HG02763 (cell line): ENCODE data around the gene TXNDC16.
"Not testable (repeated sequence)": the region's sequence is repeated elsewhere in the genome, so short reads cannot be mapped to it uniquely, and the experiment has no call there.

Experiments used
- ATAC-seq: cut with Tn5 transposase; IDR thresholded peaks from one replicate; pipeline ENCODE4 v1.9.1; 2021; ENCODE audit warnings: mild to moderate bottlenecking, moderate library complexity; ENCODE audit not compliant: unreplicated experiment

Gene TXNDC16

DNA sequence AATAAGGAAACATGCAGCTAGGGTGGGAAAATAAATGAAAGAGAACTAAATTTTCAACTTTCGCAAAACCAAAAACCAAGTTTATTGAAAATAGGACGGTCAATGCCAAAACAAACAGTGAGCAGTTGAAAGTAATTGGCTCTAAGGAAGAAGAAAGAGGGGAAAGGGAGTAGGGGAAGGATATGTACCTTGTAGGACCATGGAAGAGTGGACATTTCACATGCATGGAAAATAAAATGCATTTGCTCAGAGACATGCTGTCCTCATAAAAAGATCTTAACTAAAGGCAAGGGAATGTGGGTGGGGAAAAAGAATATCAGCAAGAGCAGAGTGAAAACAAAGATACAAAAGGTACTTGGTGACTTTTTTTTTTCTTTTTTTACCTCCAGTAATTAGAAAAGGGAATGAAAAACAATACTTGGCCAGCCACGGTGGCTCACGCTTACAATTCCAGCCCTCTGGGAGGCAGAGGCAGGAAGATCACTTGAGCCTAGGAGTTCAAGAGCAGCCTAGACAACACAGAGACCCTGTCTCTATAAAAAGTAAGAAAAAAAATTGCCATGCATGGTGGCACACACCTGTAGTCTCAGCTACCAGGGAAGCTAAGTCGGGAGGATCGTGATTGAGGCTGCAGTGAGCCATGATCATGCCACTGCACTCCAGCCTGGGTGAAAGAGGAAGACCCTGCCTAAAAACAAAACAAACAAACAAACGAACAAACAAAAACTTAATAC lies 6.6 kb downstream of the TXNDC16 start:
- no peak for ATAC-seq

DNA sequence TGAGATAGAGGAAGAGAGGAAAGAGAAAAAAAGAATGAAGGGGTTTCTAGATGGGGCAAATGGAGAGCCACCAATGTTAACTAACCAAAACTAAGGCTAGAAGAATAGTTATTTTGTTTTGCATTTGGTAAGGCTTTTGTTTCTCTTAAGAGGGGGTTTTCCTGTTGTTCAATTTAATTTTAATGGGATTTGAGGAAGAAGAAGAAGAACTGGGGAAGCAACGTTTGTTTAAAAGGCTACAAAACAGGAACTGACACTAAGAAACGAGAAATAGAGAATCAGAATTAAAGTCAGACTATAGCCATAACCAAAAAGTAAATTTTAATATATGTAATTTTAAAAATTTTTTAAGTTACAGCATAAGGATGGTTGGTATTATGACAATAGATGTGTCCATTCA lies 13.7 kb downstream of the TXNDC16 start:
- ATAC-seq: no peak

DNA sequence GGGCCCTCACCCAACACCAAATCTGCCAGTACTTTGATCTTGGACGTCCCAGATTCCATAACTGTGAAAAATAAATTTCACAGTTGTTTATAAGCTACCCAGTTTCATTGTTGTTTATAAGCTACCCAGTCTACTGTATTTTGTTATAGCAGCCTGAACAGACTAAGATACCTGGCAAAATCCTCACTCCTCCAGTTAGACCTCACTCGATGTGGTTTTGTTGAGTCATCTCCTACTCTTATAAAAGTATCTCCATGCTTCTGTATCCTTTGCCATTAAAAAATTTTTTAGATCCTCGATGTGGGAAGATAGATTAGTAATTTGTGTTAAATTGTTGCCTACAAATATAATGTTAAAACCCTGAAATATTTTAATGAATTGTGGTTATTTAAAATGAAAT lies 16.0 kb downstream of the TXNDC16 start:
- no peak for ATAC-seq

DNA sequence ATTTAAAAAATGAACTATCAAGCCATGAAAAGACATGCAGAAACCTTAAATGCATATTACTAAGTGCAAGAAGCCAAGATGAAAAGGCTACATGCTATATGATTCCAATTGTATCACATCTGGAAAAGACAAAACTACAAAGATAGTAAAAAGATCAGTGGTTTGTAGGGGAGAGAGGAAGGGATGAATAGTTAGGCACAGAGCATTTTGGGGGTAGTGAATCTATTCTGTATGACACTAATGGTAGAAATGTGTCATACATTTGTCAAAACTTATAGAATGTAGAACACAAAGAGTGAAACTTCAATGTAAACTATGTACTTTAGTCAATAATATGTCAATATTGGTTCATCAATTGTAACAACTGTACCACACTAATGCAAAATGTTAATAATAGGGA lies 20.8 kb downstream of the TXNDC16 start:
- no peak for ATAC-seq

DNA sequence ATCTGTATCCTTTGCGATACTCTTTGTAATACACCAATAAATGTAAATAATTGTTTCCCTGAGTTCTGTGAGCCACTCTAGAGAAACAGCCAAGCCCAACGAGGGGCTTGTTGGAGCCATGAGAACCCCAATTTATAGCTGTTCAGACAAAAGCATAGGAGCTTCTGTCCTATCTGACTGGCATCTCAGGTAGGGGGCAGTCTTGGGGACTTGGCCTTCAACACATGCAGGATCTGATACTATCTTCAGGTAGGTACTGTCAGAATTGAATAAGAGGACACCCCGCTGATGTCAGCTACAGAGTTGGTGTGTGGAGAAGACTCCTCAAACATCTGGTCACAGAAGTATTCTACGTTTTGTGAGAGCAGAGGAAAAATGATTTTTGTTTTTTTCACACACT lies 25.3 kb downstream of the TXNDC16 start:
- ATAC-seq: no peak

DNA sequence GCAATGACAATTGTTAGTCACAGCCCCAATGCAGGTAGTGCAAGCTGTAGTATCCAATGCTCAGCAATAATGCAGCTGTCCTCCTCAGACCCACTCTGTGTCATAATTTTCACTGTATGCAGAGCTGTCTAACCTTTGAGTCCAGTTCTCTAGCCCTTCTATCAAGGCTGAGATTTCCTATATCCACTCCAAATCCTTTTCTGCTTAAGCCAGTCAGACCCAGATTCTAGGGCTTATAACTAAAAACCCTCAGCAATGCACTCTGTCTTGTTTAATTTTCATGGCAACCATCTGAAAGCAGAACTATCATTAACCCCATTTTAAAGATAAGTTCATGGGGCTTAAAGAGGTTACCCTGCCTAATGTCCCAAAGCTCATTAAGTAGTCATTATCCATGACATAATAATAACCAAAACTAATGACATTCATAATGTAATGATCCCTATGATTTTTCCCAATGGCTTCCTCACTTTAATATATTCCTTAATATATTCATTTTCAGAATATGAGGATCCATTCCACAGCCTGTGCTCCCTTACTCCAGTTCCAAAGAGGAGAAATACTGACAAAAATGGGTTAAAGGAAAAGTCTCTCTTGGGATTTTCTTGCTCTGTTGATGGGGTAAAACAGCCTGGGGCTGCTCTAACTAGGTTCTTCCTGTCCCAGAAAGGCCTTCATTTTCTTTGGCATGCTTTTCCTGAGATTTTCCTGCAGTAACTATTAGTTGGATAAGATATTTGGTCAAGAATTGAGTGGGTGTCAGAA lies 29.5 kb downstream of the TXNDC16 start:
- ATAC-seq: no peak

DNA sequence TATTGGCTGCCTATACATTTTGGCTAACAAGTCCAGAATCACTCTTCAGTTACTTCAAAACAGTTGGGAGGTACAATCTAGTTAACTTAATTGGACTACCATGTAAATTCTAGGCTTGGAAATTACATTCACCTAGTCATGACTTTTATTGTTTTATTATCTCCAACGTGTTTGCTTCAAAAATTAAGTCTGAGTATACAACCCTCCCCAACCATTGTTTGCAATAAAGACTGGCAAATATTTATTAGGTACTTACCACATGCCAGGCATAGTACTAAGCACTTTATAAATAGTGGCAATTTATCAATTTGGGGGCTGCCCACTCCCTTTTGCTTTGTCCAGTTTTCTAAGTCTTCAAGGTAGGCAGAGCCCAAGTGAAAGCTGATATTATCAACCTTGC lies 30.3 kb downstream of the TXNDC16 start:
- no peak for ATAC-seq

DNA sequence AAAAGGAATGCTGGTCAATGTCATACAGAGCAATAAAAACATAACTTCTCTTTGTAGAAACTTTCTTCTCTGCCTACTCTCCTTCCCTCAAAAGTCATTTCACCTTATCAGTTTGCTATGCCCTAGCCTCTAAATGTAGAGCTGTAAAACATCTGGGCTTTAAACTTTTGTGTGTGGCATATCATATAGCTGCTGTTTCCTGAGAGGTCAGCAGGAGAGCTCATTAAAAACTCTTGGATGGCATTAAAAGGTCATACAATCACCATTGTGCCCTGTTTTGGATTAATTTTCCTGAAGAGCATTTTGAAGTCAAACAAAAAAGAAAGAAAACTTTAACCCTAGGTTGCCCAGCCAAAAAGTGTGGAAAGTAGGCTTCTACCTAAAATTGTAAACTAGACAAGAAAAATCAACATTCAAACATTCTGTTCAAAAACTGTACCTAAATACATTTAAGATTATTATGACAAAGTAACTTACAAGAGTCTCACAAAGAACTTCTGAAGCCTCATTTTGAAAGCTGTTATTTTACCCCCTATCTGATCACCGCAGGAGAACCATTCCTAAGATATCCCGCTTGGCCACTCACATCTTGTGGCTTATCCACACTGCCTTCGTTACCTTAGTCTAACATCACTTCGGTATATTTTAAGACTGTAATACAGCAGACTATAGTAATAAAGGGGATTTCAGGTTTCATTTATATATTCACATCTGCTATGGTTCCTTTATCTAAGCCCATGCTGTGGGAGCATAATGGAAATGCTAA lies 38.1 kb downstream of the TXNDC16 start:
- ATAC-seq: no peak

DNA sequence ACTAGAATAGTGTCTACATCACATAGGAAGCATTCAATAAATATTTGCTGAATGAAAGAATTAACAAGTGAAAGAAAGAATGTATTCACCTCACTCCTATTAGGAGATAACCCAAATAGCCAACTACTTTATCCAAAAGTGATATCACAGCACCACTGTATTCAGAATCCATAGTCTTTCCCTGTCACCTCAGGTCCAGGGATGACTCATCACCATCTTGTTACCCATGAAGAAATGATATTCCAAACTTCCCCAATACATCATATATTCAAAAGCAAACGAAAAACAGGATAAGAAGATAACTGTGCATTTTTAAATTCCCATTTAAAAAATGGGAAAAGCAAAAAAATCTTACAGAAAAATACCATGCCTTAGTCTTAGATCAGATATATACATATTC lies 39.1 kb downstream of the TXNDC16 start:
- ATAC-seq: no peak

DNA sequence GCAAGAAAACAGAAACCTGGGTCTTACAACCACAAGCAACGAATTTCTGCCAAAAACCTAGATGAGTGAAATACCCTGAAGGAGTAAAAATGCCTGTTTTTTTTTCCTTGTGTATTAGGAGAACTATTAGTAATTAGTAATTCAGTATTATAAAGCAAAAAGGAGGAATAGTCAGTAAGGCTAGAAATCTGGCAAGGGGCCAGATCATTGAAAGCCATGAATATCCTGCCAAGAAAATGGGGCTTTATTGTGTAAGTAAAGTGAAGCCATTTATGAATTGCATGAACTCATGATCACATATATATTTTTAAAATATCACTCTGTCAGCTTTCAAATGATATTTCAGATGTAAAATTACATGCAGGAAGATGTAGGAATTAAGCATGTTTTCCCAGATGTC lies 57.9 kb downstream of the TXNDC16 start:
- no peak for ATAC-seq

DNA sequence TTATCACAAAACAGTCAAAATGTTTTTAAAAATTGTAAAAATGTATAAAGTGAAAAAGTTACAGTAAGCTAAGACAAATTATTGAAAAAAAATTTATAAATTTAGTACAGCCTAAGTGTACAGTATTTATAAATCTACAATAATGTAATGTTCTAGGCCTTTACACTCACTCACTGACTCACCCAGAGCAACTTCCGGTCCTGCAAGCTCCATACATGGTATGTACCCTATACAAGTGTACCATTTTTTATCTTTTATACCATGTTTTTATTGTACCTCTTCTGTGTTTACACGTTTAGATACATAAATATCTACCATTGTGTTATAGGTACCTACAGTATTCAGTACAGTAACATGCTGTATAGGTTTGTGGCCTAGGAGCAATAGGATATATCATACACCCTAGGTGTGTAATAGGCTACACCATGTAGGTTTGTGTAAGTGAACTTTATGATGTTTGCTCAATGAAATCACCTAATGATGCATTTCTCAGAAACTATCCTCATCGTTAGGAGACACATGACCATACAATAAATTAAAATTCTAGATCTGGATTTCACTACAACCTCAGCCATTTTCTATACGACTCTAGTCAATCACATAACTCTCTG lies 66.8 kb downstream of the TXNDC16 start:
- no peak for ATAC-seq

DNA sequence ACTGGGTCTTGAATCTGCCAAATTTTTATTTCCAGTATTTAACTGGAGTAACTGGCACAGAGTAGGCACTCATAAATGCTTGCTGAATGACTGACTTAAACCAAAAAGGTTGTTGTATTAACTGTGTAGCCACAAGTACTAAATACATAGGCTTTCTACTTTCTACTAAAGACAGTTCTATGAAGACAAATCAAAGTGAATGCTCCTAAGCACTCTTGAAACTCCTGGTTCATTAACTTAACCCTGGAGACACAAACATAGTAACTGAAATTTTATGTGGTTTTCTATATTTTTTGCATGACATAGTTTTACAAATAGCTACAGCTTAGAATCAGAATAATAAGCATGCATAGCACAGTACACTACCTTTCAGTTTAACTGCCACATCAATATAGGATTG lies 70.4 kb downstream of the TXNDC16 start:
- ATAC-seq: no peak

DNA sequence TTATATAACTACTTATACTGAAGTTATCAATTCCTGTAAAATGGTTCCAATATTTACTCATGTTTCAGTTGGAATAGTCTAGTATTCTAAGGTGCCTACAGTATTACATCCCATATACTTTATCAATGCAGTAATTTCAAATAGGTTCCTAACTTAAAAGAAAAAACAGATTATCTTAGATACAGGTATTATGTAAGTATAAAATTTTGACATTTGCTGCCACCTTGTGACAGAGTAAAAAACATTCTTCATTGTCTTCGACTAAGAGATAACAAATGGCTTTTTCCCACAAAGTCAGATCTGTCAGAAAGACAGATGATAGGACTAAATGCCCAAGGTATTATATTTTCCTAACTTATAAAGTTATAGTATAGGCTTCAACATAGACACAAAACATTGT lies 78.7 kb downstream of the TXNDC16 start:
- no peak for ATAC-seq

DNA sequence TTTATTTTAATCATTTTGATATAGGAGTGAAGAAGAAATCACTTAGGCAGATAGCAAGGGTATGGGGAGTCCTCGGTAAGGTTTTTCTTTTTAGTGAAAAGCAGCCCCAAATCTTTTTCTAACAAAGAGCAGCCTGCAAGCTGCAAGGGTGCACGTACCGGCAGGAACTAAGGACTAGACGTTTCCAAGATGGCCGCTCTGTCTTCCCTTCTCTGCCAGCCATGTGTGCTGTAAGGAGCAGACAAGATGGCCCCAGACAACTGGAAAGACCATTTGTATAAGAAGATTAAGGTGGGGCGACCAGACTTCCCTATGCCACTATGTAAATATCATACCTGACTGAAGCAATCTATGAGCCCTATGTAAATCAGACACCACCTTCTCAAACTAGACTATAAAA lies 79.6 kb downstream of the TXNDC16 start:
- no peak for ATAC-seq

DNA sequence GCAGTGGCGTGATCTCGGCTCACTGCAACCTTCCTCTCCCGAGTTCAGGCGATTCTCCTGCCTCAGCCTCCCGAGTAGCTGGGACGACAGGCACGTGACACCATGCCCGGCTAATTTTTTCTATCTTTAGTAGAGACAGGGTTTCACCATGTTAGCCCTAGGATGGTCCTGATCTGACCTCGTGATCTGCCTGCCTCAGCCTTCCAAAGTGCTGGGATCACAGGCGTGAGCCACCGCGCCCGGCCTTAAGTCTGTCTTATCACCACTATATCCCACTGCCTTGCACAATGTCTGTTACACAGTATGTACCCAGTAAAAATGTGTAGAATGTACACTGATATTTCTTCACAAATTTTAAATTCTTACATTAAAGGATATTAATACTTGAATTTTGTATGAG lies 80.1 kb downstream of the TXNDC16 start:
- ATAC-seq: not testable (repeated sequence)

DNA sequence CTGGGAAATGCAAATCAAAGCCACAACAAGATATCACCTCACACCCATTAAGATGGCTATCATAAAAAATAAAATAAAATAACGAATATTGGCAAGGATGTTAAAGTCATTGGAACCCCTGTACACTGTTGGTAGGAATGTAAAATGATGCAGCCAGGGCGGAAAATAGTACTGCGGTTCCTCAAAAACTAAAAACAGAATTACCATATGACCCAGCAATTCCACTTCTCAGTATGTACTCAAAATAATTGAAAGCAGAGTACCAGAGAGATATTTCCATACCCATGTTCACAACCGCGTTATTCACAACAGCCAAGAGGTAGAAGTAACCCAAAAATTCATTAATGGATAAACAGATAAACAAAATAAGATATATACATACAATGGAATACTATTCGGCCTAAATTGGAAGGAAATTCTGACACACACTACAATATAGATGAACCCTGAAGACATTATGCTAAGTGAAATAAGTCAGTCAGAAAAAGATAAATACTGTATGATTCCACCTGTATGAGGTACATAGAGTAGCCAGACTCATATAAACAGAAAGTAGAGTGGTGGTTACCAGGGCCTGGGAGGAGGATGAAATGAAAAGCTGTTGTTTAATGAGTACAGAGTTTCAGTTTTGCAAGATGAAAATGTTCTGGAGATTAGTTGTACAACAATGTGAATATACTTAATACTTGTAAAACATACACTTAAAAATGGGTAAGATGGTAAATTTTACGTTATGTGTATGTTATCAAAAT lies 84.6 kb downstream of the TXNDC16 start:
- no peak for ATAC-seq

DNA sequence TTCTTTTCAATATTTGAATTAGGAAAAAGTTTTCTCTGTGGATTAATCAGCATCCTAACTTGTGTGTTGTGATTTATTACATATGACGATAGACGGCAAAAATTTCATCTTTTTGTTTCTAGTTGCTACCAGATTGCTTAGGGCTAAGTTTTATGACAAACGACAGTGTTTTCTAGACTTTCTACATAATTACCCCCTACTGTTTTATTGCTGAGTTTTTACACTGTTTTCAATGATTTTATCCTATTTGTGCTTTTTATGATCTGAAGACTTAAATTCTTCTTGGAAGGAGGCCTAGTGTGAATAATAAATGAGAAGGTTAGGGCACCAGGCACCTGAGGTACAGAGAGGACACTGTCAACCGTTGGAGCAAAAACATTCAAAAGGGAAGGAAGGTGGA lies 88.1 kb downstream of the TXNDC16 start:
- no peak for ATAC-seq

DNA sequence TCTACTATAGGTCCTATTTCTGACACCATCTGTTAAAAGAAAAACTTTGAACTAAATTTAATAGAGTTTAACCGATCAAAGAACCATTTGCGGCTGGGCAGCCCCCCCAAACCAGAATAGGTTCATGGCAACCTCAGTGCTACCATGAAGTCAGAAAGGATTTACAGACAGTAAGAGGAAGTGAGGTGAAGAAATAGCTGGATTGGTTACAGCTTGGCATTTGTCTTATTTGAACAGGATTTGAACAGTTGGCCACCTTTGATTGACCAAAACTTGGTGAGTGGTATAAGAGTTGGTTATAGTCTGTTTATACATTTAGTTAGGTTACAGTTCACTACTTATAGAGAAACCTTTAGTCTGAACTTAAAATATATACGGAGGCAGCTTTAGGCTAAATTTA lies 88.9 kb downstream of the TXNDC16 start:
- no peak for ATAC-seq

DNA sequence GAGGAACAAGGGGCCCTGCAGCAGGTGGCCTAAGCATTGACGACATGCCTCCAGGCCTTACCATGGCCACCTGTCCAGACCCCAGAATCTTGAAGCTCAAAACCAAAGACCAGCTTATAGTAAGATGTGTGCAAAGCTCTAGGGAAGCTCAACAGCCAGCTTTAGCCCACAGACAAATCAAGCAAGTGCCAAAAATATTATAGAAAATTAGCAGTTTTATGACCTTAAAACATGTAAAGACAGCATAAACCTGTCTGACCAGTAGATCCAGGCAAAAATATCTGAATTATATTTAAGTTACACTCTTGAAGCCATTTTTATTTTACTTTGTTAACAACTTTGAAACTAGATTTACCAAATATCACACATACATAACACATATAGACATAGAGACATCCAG lies 90.6 kb downstream of the TXNDC16 start:
- ATAC-seq: no peak

DNA sequence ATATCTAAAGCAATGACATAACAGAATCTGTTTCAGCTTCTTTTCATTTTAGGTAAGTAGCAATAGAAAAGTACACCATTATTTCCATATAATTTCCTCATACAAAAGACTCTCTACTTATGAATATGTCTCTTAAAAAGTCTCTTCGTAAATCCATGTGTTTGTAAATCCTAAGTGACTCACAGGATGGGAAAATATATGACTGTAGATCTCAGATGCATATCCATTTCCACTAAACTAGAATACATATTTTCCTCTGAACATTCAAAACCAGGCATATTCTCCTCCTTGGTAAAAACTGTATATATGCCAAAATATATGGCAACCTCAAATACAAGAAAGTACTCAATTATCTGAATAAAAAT lies 93.6 kb downstream of the TXNDC16 start:
- no peak for ATAC-seq

DNA sequence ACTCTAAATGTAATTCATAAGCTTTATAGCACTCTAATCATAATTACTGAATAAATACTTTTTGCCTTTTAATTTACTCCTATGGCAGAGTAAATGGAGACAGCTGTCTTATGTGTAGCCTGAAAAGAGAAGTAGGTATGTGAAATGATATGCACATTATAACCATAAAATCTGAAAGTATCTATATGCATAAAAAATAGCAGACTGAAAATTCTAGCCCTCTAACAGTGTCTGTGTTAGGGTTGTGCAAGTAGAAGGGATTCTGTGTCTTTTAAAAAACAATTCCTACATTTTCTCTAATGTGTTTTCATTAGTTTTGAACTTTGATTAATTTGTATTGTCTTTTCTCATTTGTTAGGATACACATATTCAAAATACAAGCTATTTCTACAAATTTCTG lies 94.9 kb downstream of the TXNDC16 start:
- ATAC-seq: no peak
